ENCODE measurements around the gene ARHGAP27. TPM values are rescaled to one million over a fixed set of nuclear protein-coding genes. Genes with fewer than 3 reads are reported as not detected.
"Not testable (repeated sequence)": the region's sequence is repeated elsewhere in the genome, so short reads cannot be mapped to it uniquely, and the experiment has no call there.

The ARHGAP27 gene
- total RNA-seq, 1 donor from 2014 or later: 73.8 TPM

DNA sequence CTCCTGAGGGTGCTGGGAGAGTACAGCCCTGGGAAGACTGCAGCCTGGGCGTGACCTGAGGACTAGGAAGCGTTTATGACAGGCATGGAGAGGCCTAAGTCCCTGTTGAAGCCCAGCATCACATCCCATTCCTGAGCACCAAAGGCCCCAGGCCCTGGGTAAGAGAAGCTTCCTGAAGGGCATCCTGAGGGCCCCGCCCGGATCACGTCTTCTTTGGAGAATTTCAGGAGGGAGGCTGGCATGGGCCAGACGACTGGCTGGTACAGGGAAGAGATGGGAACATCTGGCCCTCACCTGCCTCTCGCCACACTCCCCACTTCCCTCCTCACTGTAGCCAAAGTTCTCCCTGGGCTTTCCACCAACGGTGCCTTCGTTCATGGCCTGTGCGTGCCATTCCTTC is 11.6 kb upstream of the ARHGAP27 start:
- H3K4me3 ChIP-seq; intact Hi-C loops (cut with DNase I): not testable (repeated sequence)

DNA sequence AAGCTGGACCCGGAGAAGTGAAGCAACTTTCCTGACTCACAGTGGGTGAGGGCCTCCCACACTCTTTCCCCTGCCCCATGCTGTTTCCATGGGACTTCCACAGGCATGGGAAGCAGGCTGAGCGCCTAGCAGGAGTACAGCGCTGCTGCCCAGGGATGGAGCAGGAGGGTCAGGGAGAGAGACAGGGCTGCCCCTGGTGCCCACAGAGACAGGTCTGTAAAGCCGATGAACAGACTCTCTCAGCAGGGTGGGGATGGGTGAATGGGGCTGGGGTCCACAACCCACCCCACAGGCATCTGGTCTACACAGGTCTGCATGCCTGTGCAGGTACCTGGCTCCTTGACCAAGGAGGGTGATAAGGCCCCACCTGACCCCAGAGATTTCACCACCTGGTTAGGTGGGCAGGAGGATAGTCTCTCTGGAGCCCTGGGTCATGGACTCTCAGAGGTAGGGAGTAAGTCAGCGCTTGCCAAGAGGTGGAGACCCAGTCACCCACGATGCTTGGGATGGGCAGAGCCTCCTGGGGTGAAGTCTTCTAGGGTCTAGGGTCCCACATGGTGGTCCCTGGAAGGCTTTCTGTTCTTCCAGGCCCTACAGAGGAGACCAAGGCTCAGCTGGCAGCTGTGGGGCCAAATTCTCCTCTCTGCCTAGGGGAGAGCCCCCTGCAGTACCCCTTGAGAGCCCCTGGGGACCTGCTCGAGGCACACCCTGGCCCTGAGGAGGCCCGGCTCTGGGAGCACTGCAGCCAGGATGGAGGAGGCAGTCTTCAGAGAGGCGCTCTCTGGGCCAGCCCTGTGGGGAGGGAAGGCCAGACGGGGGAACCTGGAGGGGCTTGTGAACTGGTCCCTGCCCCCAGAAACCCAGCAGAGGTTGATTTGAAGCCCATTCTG is 10.9 kb upstream of the ARHGAP27 start:
- intact Hi-C loops (cut with DNase I); H3K27ac ChIP-seq; ATAC-seq; H3K27me3 ChIP-seq; H3K4me3 ChIP-seq; H3K9me3 ChIP-seq: not testable (repeated sequence)
- peak; percentile 52 for DNase-seq
- H3K4me1 ChIP-seq: peaks cover 17% of the 10 kb centered on the region
- peaks cover 16% of the 10 kb centered on the region for H3K36me3 ChIP-seq

More for the DNA sequence above, 11.6 kb upstream of the ARHGAP27 start:
- not testable (repeated sequence) for ATAC-seq, H3K9me3 ChIP-seq, H3K27me3 ChIP-seq, H3K27ac ChIP-seq
- Histone ChIP-seq H3K4me1 (peaks cover 17% of the 10 kb centered on the region), H3K36me3 (peaks cover 11% of the 10 kb centered on the region)
- peak; percentile 46 for DNase-seq

GRCh38 chr17:45441526-45442310 is 9.0 kb upstream of the ARHGAP27 start:
- H3K4me3 ChIP-seq: no peak overlapping the region
- H3K4me1 ChIP-seq: peaks cover 7% of the 10 kb centered on the region
- TF ChIP-seq, protein P1, sequence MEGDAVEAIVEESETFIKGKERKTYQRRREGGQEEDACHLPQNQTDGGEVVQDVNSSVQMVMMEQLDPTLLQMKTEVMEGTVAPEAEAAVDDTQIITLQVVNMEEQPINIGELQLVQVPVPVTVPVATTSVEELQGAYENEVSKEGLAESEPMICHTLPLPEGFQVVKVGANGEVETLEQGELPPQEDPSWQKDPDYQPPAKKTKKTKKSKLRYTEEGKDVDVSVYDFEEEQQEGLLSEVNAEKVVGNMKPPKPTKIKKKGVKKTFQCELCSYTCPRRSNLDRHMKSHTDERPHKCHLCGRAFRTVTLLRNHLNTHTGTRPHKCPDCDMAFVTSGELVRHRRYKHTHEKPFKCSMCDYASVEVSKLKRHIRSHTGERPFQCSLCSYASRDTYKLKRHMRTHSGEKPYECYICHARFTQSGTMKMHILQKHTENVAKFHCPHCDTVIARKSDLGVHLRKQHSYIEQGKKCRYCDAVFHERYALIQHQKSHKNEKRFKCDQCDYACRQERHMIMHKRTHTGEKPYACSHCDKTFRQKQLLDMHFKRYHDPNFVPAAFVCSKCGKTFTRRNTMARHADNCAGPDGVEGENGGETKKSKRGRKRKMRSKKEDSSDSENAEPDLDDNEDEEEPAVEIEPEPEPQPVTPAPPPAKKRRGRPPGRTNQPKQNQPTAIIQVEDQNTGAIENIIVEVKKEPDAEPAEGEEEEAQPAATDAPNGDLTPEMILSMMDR (IDR thresholded peaks at IDR 0.05): no peak
- H3K36me3 ChIP-seq: peaks cover 27% of the 10 kb centered on the region
- intact Hi-C loops (cut with DNase I): no loop called here
- no peaks in the 10 kb centered on the region for H3K27me3 ChIP-seq
- H3K27ac ChIP-seq: no peak overlapping the region
- no peak for ATAC-seq
- no peaks in the 10 kb centered on the region for H3K9me3 ChIP-seq
- peak; percentile 57 for DNase-seq

- H3K4me1 ChIP-seq; H3K27me3 ChIP-seq; ATAC-seq; H3K4me3 ChIP-seq; H3K27ac ChIP-seq; intact Hi-C loops (cut with DNase I); H3K9me3 ChIP-seq: not testable (repeated sequence)
- DNase-seq: peak; percentile 49
- peaks cover 34% of the 10 kb centered on the region for H3K36me3 ChIP-seq
Observed at GRCh38 chr17:45440839-45441515, 8.3 kb upstream of the ARHGAP27 start.

- no peak overlapping the region for H3K4me3 ChIP-seq
- peaks cover 35% of the 10 kb centered on the region for H3K36me3 ChIP-seq
- peaks cover 7% of the 10 kb centered on the region for H3K4me1 ChIP-seq
- DNase-seq (peak; percentile 67), ATAC-seq (peak; percentile 8)
- intact Hi-C loops (cut with DNase I): no loop called here
- TF ChIP-seq, protein P1 (IDR thresholded peaks at IDR 0.05): no peak
- no peaks in the 10 kb centered on the region for H3K27me3 ChIP-seq
- H3K9me3 ChIP-seq: no peaks in the 10 kb centered on the region
- no peak overlapping the region for H3K27ac ChIP-seq
Observed at GRCh38 chr17:45440161-45440778, 7.6 kb upstream of the ARHGAP27 start.

DNA sequence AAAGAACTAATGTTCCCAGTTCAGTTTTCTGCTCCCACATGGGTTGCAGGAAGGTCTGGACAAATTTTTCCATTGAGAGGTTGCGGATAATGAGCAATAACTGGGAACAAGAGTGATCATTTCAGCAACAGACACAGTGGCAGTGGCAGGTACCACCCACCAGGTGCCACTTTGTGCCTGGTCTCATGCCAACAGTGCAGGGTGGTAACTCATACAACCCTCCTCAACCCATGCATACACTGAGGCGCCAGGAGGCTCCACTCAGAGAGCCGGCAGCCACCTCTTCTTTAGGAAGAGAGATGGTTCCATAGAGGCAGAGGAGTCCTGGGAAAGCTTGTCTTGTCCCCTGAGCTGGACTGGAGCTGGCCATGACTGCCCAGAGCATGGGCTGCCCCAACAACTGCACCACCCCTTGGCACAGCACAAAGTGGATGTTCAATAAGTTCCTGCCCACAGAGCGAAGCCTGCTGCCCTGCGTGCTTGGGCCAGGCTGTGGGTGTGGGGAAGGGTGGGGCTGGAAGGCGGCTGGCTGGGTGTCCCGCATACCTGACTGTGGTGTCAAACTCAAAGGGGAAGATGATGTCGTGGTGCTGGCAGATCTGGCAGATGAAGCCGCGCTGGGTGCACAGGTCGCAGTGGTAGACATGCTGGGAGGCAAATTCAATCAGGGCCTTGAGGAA is 6.4 kb upstream of the ARHGAP27 start:
- TF ChIP-seq, protein P1 (IDR thresholded peaks at IDR 0.05): no peak
- intact Hi-C loops (cut with DNase I): no loop called here
- Histone ChIP-seq H3K4me3 (no peak overlapping the region), H3K27ac (no peak overlapping the region), H3K9me3 (no peaks in the 10 kb centered on the region), H3K36me3 (peaks cover 30% of the 10 kb centered on the region), H3K4me1 (peaks cover 7% of the 10 kb centered on the region), H3K27me3 (no peaks in the 10 kb centered on the region)
- peak; percentile 62 for DNase-seq
- peak; percentile 4 for ATAC-seq
